Uterus (tissue), 2 donors: ENCODE results near the gene ISCU.

Source experiments
- CTCF ChIP-seq, 4 experiments: fragments of 200-600 bp in 2 of 4; fragments of 450-650 bp in 2 of 4; sonication (generic) in 2 of 4; IDR thresholded peaks; one replicate each; pipeline ENCODE4 v1.5.1; 2016 to 2019; ENCODE audit warnings: antibody characterized with exemption in 4 of 4, mild to moderate bottlenecking in 2 of 4, moderate library complexity in 1 of 4
- POLR2A ChIP-seq, 2 donors: fragments of 450-650 bp; IDR thresholded peaks; one replicate each; pipeline ENCODE4 v1.6.1; 2016; ENCODE audit warnings: antibody characterized with exemption in 2 of 2, mild to moderate bottlenecking in 1 of 2, moderate library complexity in 1 of 2

DNA sequence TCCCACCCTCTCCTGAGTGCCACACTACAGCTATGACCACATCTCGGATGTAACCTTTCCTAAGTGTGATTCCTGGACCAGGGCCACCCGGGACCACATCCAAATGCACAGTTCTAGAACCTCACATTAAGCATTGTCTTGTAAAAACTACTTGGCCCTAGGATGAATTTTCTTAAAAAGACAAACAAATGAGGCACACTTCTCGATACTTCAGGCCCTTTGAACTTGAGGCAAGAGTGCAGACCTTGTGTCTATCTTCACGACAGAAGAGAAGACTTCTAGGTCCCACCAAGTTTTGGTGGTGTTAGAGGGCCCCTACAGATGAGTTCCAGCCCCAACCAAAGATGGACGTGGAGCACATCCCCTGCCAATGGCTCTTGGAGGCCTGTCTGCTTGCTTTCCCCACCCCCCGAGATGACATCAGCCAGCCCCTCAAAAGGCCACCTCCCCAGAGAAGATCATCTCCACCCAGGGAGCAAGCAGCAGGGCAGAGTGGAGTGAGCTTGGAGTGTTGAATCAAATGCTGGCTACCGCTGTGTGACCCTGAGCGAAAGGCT lies 9.3 kb downstream of the ISCU start:
- no peak for TF ChIP-seq CTCF (IDR thresholded peaks at IDR 0.05)
- no peak for TF ChIP-seq POLR2A (IDR thresholded peaks at IDR 0.05)
